HG02759 (cell line): ENCODE data around the gene UBE2I.

Source experiments
- ATAC-seq: cut with Tn5 transposase; IDR thresholded peaks from one replicate; pipeline ENCODE4 v1.9.1; 2021; ENCODE audit warnings: mild to moderate bottlenecking, moderate library complexity; ENCODE audit not compliant: unreplicated experiment

Gene UBE2I

GRCh38 chr16:1277151-1277598, 32.3 kb upstream of the UBE2I start:
- no peak for ATAC-seq

GRCh38 chr16:1277617-1278282, 31.7 kb upstream of the UBE2I start:
- no peak for ATAC-seq

DNA sequence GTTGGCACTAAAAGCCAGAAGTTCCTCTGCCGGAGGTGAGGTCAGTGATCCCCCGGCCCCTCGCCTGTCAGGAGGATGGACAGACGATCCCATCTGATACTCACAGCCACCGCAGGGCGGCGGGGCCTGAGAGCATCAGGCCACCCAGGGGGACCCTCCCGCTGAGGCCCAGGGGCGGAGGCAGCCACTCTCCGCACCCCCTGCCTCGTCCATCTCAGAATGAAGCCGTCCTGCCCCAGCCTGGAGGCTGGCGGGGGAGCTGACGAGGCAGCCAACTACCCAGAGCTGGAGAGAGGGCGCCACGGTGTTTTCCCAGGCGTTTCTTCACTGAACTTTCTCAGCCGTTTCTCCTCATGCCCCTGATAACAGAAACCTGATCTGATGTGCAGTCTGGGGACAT, 31.0 kb upstream of the UBE2I start:
- no peak for ATAC-seq

GRCh38 chr16:1279081-1279944, 30.1 kb upstream of the UBE2I start:
- ATAC-seq = no peak

GRCh38 chr16:1279945-1280589, 29.4 kb upstream of the UBE2I start:
- ATAC-seq = no peak

- ATAC-seq = no peak
Observed at GRCh38 chr16:1280783-1281182, 28.7 kb upstream of the UBE2I start.

GRCh38 chr16:1281517-1281916, 27.9 kb upstream of the UBE2I start:
- no peak for ATAC-seq

GRCh38 chr16:1282324-1282973, 27.0 kb upstream of the UBE2I start:
- ATAC-seq = no peak

GRCh38 chr16:1283296-1283695, 26.1 kb upstream of the UBE2I start:
- no peak for ATAC-seq

- no peak for ATAC-seq
Observed at GRCh38 chr16:1283996-1284616, 25.3 kb upstream of the UBE2I start.

- no peak for ATAC-seq
Observed at GRCh38 chr16:1285669-1286512, 23.5 kb upstream of the UBE2I start.

DNA sequence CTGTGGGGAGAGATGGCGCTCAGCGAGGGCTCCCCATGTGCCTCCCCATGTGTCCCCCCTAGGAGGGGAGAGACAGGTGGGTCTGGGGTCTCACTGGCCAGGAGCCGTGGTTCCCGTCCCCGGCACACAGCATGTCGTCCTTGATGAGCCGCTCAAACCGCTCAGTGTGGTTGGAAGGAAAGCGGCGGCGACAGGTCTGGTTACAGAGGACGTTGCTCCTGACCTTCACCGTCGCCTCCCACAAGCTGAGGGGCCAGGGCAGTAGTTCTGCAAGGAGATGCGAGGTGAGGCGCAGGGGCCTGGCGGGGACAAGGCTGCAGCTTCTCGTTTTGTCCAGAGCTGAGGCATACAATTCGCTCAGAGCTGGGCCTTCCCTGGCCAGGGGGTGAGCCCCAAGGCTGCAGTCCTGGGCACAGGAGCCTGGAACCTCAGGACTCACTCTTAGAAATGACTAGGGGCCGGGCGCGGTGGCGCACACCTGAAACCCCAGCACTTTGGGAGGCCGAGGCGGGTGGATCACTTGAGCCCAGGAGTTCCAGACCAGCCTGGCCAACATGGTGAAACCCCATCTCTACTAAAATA, 22.8 kb upstream of the UBE2I start:
- ATAC-seq = no peak

DNA sequence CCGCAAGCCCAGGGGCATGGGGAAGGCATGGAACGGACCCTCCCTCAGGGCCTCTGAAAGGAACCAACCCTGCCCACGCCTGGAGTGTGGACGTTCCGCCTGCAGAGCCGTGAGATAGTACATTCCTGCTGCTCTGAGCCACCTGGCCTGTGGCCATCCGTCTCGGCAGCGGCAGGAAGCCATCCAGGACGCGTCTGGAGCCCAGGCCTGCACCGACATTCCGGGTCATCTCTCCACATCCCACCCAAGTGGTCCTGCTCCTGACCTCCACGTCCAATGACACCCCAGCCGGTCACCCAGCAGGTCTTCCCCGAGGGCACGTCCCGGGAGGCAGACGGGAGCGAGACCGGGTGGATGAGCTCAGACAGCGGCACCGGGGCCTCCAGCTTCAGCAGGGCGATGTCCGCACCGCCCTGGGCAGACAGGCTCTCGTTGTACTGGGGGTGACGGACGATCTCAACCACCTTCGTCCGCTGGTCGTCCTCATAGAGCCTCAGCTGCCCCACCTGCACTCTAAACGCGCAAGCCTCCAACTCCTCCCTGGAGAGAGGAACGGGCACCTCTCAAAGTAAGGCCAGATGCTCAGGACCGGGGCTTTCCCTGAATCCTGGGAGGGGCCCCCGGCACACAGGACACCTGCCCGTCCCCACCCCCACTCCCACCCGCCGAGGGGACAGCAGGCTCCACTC, 21.3 kb upstream of the UBE2I start:
- no peak for ATAC-seq

DNA sequence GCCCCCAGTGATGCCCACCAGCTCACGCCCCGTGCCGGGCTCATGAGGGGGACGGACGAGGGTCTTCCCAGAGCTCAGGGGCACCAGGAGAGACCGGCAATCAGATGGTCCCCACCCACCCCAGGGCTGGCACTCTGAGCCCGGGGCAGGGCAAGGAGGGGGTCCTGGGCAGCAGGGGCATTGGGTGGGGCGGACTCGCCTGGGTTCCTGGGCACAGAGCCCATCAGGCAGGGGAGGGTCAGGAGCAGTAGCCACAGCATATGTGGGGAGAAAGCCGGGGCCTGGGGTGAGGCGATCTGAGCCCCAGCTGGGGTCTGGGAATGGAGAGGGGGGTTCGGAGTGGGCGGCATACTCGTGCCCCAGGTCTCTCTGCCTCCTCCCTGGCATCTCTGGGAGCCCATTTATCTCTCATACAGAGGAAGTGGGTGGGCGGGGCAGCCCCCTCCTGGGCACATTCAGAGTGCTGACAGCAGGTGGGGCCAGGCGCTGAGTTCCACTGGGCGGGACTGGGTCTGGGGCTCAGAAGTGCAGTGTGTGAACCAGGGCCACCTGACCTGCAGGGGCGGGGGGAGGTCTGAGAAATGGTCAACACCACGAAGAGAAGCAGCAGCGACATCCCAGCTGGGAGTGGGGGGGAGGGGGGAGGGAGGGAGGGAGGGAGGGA, 20.5 kb upstream of the UBE2I start:
- no peak for ATAC-seq

DNA sequence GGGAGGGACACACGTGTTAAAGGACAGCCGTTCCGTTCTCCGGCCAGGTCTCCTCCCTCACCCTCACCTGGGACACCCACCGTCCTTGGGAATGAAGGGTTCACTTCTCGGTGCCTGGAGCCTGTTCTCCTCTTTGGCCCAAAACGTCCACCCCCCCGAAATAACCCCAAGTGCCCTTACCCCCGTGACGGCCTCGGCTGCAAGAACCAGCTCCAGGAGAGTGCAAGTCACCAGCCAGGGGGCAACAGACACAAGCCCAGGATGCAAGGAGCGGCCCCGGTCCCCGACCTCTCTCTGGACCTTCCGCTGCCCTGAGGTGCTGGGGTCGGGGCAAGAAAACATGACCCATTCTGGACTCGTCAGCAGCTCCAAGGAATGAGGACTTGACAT, 20.0 kb upstream of the UBE2I start:
- no peak for ATAC-seq

DNA sequence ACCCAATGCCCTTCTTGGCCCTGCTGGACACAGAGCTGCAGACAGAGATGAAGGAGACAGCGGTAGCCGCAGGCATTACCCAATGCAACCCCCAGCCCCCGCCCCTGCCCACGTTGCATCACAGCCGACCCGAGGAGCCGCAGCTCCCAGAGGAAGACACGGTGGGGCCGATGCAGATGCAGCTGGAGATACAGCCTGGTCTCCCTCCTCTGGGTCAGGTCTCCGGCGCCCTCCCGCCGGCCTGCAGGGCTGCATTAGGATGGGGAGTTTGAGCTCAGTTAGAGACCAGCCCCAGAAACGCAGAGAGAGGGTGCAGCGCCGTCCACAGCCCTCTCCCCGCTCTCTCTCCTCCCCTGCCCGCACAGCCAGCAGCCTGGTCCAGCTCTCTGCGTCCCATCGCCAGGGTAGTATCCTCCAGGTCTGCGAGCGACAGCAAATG, 19.4 kb upstream of the UBE2I start:
- no peak for ATAC-seq

- ATAC-seq = no peak
Observed at GRCh38 chr16:1290860-1291575, 18.4 kb upstream of the UBE2I start.

- ATAC-seq = no peak
Observed at GRCh38 chr16:1291576-1291974, 17.9 kb upstream of the UBE2I start.
